ENCODE measurements around the gene WFDC11.
"Not testable (repeated sequence)": the region's sequence is repeated elsewhere in the genome, so short reads cannot be mapped to it uniquely, and the experiment has no call there.

- TF ChIP-seq, protein P1, sequence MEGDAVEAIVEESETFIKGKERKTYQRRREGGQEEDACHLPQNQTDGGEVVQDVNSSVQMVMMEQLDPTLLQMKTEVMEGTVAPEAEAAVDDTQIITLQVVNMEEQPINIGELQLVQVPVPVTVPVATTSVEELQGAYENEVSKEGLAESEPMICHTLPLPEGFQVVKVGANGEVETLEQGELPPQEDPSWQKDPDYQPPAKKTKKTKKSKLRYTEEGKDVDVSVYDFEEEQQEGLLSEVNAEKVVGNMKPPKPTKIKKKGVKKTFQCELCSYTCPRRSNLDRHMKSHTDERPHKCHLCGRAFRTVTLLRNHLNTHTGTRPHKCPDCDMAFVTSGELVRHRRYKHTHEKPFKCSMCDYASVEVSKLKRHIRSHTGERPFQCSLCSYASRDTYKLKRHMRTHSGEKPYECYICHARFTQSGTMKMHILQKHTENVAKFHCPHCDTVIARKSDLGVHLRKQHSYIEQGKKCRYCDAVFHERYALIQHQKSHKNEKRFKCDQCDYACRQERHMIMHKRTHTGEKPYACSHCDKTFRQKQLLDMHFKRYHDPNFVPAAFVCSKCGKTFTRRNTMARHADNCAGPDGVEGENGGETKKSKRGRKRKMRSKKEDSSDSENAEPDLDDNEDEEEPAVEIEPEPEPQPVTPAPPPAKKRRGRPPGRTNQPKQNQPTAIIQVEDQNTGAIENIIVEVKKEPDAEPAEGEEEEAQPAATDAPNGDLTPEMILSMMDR (IDR thresholded peaks at IDR 0.05; ENCODE audit: low read depth, low read length): not testable (repeated sequence)
- not testable (repeated sequence) for TF ChIP-seq EZH2phosphoT487 (IDR thresholded peaks at IDR 0.05; ENCODE audit: low read depth)
These were observed 13.0 kb downstream of the WFDC11 start for GRCh38 chr20:45657038-45657437.
